HepG2 (cell line): ENCODE data around the gene AURKA. TPM values are rescaled to one million over a fixed set of nuclear protein-coding genes. Genes with fewer than 3 reads are reported as not detected.

Experiments used
- DPF2 ChIP-seq: sonication (generic); formaldehyde crosslinking; IDR thresholded peaks from 2 replicates; pipeline ENCODE4 v1.4.0; 2020; ENCODE audit warnings: mild to moderate bottlenecking, low read depth, missing genetic modification reagents, borderline replicate concordance
- GATA4 ChIP-seq: sonication (generic); IDR thresholded peaks from 2 replicates; pipeline ENCODE4 v1.6.1; 2016; ENCODE audit warnings: antibody characterized with exemption, low read depth, borderline replicate concordance
- GFI1 ChIP-seq: sonication (generic); formaldehyde crosslinking; IDR thresholded peaks from 2 replicates; pipeline ENCODE4 v1.5.0; 2020; ENCODE audit warnings: missing genetic modification reagents, mild to moderate bottlenecking, borderline replicate concordance
- GPN1 ChIP-seq: sonication (generic); formaldehyde crosslinking; IDR thresholded peaks from 2 replicates; pipeline ENCODE4 v1.5.1; 2020; ENCODE audit warnings: missing genetic modification reagents, borderline replicate concordance
- HMGXB3 ChIP-seq: sonication (generic); formaldehyde crosslinking; IDR thresholded peaks from 2 replicates; pipeline ENCODE4 v1.4.0; 2020; ENCODE audit warnings: missing genetic modification reagents, borderline replicate concordance
- KLF12 ChIP-seq: sonication (generic); formaldehyde crosslinking; IDR thresholded peaks from 2 replicates; pipeline ENCODE4 v1.4.0; 2020; ENCODE audit warnings: missing genetic modification reagents, borderline replicate concordance
- MATR3 ChIP-seq: sonication (generic); formaldehyde crosslinking; IDR thresholded peaks from 2 replicates; pipeline ENCODE4 v1.4.0; 2020; ENCODE audit warnings: missing genetic modification reagents
- MEF2D ChIP-seq: sonication (generic); formaldehyde crosslinking; IDR thresholded peaks from 2 replicates; pipeline ENCODE4 v1.5.1; 2020; ENCODE audit warnings: mild to moderate bottlenecking, missing genetic modification reagents
- MEIS2 ChIP-seq: sonication (generic); formaldehyde crosslinking; IDR thresholded peaks from 2 replicates; pipeline ENCODE4 v1.9.0; 2021; ENCODE audit warnings: mild to moderate bottlenecking, missing genetic modification reagents
- PAWR ChIP-seq: sonication (generic); formaldehyde crosslinking; IDR thresholded peaks from 2 replicates; pipeline ENCODE4 v1.4.0; 2020; ENCODE audit warnings: missing genetic modification reagents, mild to moderate bottlenecking, borderline replicate concordance
- POLR2A ChIP-seq, 2 experiments: IDR thresholded peaks; 2 replicates each; pipeline ENCODE4 v1.6.1; 2011; ENCODE audit warnings: low read depth in 2 of 2, low read length in 2 of 2, mild to moderate bottlenecking in 1 of 2, moderate library complexity in 1 of 2; ENCODE audit not compliant: insufficient read depth in 1 of 2
- RCOR2 ChIP-seq: IDR thresholded peaks from 2 replicates; pipeline ENCODE4 v1.6.1; 2016; ENCODE audit warnings: missing biosample characterization, missing genetic modification reagents
- RXRB ChIP-seq: IDR thresholded peaks from 2 replicates; pipeline ENCODE4 v1.6.1; 2016; ENCODE audit warnings: borderline replicate concordance, missing genetic modification reagents, missing compliant biosample characterization
- SATB2 ChIP-seq: sonication (generic); formaldehyde crosslinking; IDR thresholded peaks from 2 replicates; pipeline ENCODE4 v1.5.0; 2020; ENCODE audit warnings: missing genetic modification reagents
- SIX1 ChIP-seq: sonication (generic); formaldehyde crosslinking; IDR thresholded peaks from 2 replicates; pipeline ENCODE4 v1.4.0; 2020; ENCODE audit warnings: missing genetic modification reagents, borderline replicate concordance
- STAG1 ChIP-seq: sonication (generic); formaldehyde crosslinking; IDR thresholded peaks from 2 replicates; pipeline ENCODE4 v1.4.0; 2020; ENCODE audit warnings: missing genetic modification reagents
- SUZ12 ChIP-seq: fragments of 150-350 bp; IDR thresholded peaks from 2 replicates; pipeline ENCODE4 v1.6.1; 2014; ENCODE audit warnings: low read depth, low read length
- ZBTB25 ChIP-seq: IDR thresholded peaks from 2 replicates; pipeline ENCODE4 v1.6.1; 2018; ENCODE audit warnings: missing genetic modification reagents
- ZNF543 ChIP-seq: sonication (generic); formaldehyde crosslinking; IDR thresholded peaks from 2 replicates; pipeline ENCODE4 v1.4.0; 2020; ENCODE audit warnings: mild to moderate bottlenecking, missing genetic modification reagents
- ZNF563 ChIP-seq: sonication (generic); formaldehyde crosslinking; IDR thresholded peaks from 2 replicates; pipeline ENCODE4 v1.8.0; 2022; ENCODE audit warnings: mild to moderate bottlenecking, moderate library complexity, missing genetic modification reagents
- ZNF770 ChIP-seq: sonication (generic); formaldehyde crosslinking; IDR thresholded peaks from 2 replicates; pipeline ENCODE4 v1.5.0; 2020; ENCODE audit warnings: mild to moderate bottlenecking, missing genetic modification reagents
- ZNF772 ChIP-seq: sonication (generic); formaldehyde crosslinking; IDR thresholded peaks from 2 replicates; pipeline ENCODE4 v1.5.0; 2020; ENCODE audit warnings: mild to moderate bottlenecking, missing genetic modification reagents
- ZNF792 ChIP-seq: IDR thresholded peaks from 2 replicates; pipeline ENCODE4 v1.6.1; 2016
- ZNF83 ChIP-seq: sonication (generic); formaldehyde crosslinking; IDR thresholded peaks from 2 replicates; pipeline ENCODE4 v1.4.0; 2020; ENCODE audit warnings: missing genetic modification reagents, mild to moderate bottlenecking, borderline replicate concordance
- polyA plus RNA-seq, 8 experiments: library from polyadenylated mRNA; depleted of rRNA in 3 of 8; stranded (reverse) in 7 of 8; unstranded in 1 of 8; fragments of >200 nt; fragmentation: Illumina TruSeq in 4 of 8; extraction: Trizol in 4 of 8; gene quantifications; 2 replicates each; pipeline versions ENCODE4 v1.2.1 to v1.2.3, GENCODE V29; 2011 to 2016; ENCODE audit warnings: low read depth in 4 of 8, missing spikeins in 1 of 8, mixed read lengths in 1 of 8; ENCODE audit not compliant: insufficient read depth in 1 of 8
- total RNA-seq, 5 experiments: library from RNA; depleted of rRNA; stranded (reverse); fragments of >200 nt; fragmentation: Illumina TruSeq; extraction: Trizol; gene quantifications; 2 replicates each; pipeline ENCODE4 v1.2.3, GENCODE V29; 2016; ENCODE audit warnings: low read depth in 1 of 5

The AURKA gene
- total and polyA plus RNA-seq, 2 of the 13 experiments (the other 11 are each of a cell fraction or from before 2014, with no cell fraction given), result 96.4 to 224 TPM

GRCh38 chr20:56360133-56360907 lies 31.7 kb downstream of the AURKA start (continued):
- TF ChIP-seq SIX1 (CRISPR knock-in tag) (no peak), ZNF563 (CRISPR knock-in tag) (peak; percentile 77), GPN1 (0 out of 2 replicates have a peak, but pooled peaks have one; percentile 39), ZNF770 (CRISPR knock-in tag) (no peak), MEF2D (CRISPR knock-in tag) (no peak; the same call in 1 of the 2 replicates), ZBTB25 (CRISPR knock-in tag) (peak; percentile 41; the same call in 1 of the 2 replicates), ZNF83 (CRISPR knock-in tag) (peak; percentile 86; the same call in 1 of the 2 replicates), GFI1 (CRISPR knock-in tag) (no peak), STAG1 (CRISPR knock-in tag) (no peak), PAWR (CRISPR knock-in tag) (no peak; the same call in 1 of the 2 replicates), SUZ12 (no peak), SATB2 (no peak), KLF12 (no peak), GATA4 (no peak), ZNF543 (CRISPR knock-in tag) (peak; percentile 35; the same call in 1 of the 2 replicates), HMGXB3 (CRISPR knock-in tag) (no peak), ZNF772 (CRISPR knock-in tag) (peak; percentile 81; the same call in 1 of the 2 replicates), RCOR2 (CRISPR knock-in tag) (peak; percentile 91), ZNF792 (CRISPR knock-in tag) (peak; percentile 47; the same call in 1 of the 2 replicates), MATR3 (no peak), MEIS2 (CRISPR knock-in tag) (no peak), POLR2A (IDR thresholded peaks at IDR 0.05; ENCODE audit: insufficient read depth in 1 of 2, low read depth in 2 of 2, low read length in 2 of 2) (peak; percentile 29 to 41; a peak in 2 of 4 replicates), DPF2 (CRISPR knock-in tag) (no peak), RXRB (peak; percentile 59; the same call in 1 of the 2 replicates)
